ENCODE results near the gene GPD2. TPM values are rescaled to one million over a fixed set of nuclear protein-coding genes. Genes with fewer than 3 reads are reported as not detected.

The GPD2 gene
- total RNA-seq, 4 donors from 2014 or later: 72.4 to 89.2 (median 79.6) TPM

DNA sequence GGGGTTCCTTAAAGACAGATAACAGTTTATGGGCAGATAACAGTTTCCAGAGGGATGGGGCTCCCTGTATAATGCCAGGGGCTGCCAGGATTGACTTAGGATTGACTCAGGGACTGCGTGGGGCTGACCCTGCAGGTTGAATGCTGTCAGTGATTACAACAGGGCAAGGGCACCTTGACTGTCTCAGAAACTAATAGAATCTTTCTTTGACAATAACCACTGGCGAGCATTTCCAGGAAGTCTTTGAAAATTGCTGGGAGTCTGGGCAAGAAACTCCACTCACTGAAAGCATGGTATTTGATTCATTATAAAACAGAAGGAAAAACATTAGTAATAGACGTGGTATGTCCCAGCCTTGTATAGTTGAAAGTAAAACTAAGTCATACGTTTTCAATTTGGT is 101.0 kb downstream of the GPD2 start:
- TF ChIP-seq, protein P1, sequence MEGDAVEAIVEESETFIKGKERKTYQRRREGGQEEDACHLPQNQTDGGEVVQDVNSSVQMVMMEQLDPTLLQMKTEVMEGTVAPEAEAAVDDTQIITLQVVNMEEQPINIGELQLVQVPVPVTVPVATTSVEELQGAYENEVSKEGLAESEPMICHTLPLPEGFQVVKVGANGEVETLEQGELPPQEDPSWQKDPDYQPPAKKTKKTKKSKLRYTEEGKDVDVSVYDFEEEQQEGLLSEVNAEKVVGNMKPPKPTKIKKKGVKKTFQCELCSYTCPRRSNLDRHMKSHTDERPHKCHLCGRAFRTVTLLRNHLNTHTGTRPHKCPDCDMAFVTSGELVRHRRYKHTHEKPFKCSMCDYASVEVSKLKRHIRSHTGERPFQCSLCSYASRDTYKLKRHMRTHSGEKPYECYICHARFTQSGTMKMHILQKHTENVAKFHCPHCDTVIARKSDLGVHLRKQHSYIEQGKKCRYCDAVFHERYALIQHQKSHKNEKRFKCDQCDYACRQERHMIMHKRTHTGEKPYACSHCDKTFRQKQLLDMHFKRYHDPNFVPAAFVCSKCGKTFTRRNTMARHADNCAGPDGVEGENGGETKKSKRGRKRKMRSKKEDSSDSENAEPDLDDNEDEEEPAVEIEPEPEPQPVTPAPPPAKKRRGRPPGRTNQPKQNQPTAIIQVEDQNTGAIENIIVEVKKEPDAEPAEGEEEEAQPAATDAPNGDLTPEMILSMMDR (IDR thresholded peaks at IDR 0.05): no peak
- no peak for TF ChIP-seq POLR2A (IDR thresholded peaks at IDR 0.05)
- TF ChIP-seq EP300 (IDR thresholded peaks at IDR 0.05): no peak
- WGBS, 2 donors: 32 to 39% methylated on average over 4 of the region's 4 CpGs
- Histone ChIP-seq H3K27me3 (no peaks in the 10 kb centered on the region), H3K36me3 (peaks cover 0 to 9% (median 0%) of the 10 kb centered on the region in 3 donors), H3K9me3 (peaks cover 0 to 5% (median 0%) of the 10 kb centered on the region in 4 donors), H3K27ac (peak overlapping the region in 2 of 4 donors; percentile 30 to 49), H3K4me3 (no peak overlapping the region), H3K4me1 (peaks cover 0 to 33% (median 10%) of the 10 kb centered on the region in 4 donors)
- DNase-seq (ENCODE audit: low spot score in 2 of 2): no peak

DNA sequence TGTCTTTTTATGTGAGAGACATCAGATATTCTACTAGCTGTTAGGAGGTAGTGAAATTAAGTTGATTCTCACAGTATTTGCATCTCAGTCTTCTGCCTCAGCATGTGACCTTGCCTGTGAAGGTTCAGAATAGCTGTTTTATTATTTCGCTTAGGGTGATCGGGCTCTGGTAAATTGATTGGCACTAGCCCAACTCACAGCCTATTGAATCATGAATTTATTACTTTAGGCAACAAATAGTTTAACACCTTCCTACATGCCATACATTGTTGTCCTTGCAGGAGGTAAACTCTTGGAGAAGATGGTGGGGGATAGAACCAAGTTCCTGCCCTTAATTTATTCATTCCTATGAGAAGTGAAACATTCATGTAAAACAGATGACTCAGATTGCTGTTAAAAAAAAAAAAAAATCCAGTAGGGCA is 101.9 kb downstream of the GPD2 start:
- DNase-seq (ENCODE audit: low spot score in 2 of 2): no peak
- Histone ChIP-seq H3K36me3 (peaks cover 0 to 9% (median 0%) of the 10 kb centered on the region in 3 donors), H3K27me3 (no peaks in the 10 kb centered on the region), H3K9me3 (peaks cover 0 to 5% (median 0%) of the 10 kb centered on the region in 4 donors), H3K4me3 (no peak overlapping the region), H3K27ac (peak overlapping the region in 1 of 4 donors; percentile 45), H3K4me1 (peaks cover 0 to 35% (median 10%) of the 10 kb centered on the region in 4 donors)
- WGBS, 2 donors: 83 to 88% methylated on average over 2 of the region's 2 CpGs
- TF ChIP-seq, protein P1 (IDR thresholded peaks at IDR 0.05): no peak
- TF ChIP-seq EP300 (IDR thresholded peaks at IDR 0.05): no peak
- no peak for TF ChIP-seq POLR2A (IDR thresholded peaks at IDR 0.05)

DNA sequence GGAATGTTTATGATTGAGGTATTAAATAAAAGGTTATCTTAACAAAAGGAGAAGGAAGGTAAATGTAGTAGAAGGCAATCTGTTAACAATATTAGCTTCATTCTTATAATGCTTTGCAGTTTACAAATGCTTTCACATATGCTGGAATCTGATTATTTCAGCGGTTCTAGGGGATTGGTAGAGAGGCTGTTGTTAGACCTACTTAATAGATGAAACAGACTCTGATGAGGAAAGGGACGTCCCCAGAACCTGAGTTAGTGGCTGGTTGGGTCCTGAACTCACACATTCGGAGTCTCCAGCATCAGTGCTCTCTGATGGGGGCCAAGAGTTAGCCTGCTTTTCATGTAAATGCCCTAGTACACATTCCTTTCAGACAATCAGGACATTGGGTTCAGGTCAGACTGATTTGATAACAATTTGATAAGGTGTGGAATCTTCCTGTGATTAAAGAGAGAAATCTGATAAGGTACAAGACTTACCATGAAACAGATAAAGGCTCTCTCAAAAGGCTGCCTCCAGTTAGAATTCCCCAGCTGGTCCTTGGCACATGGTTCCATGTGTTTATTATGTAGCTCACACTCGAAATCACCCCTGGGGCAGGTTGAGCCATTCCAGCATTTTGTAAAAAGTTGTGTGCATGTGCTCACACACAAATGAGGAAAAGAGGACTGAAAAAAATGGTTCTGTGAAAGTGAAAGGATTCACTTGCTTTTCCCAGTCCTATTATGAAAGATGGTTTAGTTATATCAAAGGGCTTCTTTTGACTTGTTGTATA is 103.1 kb downstream of the GPD2 start:
- 71 to 73% methylated on average over 4 of the region's 4 CpGs for WGBS, 2 donors
- H3K36me3 ChIP-seq: peaks cover 0 to under 1% (median 0%) of the 10 kb centered on the region in 3 donors
- H3K4me3 ChIP-seq: no peak overlapping the region
- H3K27ac ChIP-seq: peak overlapping the region in 2 of 4 donors; percentile 3 to 25
- peaks cover 0 to under 1% (median 0%) of the 10 kb centered on the region in 4 donors for H3K9me3 ChIP-seq
- H3K27me3 ChIP-seq: no peaks in the 10 kb centered on the region
- H3K4me1 ChIP-seq: peaks cover 0 to 35% (median 10%) of the 10 kb centered on the region in 4 donors
- TF ChIP-seq POLR2A (IDR thresholded peaks at IDR 0.05) (no peak), EP300 (IDR thresholded peaks at IDR 0.05) (no peak)
- TF ChIP-seq, protein P1 (IDR thresholded peaks at IDR 0.05): no peak
- DNase-seq (ENCODE audit: low spot score in 2 of 2): no peak

DNA sequence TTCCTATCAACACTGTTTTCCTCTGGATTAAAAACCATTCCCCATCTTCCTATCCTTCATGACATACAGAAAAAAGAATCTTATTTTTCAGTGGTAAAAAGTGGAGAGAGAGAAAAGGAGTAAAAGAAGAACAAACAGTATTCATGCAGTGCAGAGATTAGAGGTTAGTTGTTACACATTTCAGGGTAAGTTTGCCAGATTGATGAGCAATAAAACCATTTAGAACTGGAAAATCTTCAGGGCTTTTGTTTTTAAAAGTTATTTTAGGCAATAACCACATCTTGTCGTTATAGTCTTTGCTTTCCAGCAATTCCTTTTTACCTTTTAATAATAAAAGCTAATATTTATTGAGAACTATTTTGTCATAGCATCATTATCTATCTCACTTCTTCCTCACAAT is 104.5 kb downstream of the GPD2 start:
- 12 to 20% methylated on average over 1 of the region's 1 CpG for WGBS, 2 donors
- TF ChIP-seq, protein P1 (IDR thresholded peaks at IDR 0.05): no peak
- TF ChIP-seq POLR2A (IDR thresholded peaks at IDR 0.05) (no peak), EP300 (IDR thresholded peaks at IDR 0.05) (no peak)

DNA sequence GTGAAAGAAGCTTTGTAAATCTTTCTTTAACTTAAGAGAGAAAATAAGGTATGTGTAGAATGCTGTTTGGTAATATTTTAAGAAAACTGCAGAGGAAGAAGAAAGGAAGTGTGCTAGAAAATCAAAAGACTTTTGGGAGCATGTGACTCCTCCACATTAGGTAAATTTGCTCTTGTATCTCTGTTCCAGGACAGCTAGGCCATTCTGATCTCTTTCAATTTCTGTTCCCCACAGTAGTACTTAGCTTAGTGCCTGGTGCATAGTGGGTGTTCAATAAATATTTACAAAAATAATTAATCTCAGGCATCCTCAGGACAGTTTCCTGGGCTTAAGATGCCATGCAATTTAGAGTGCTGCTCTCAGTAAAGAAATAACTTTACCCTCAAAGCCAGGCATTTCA is 105.0 kb downstream of the GPD2 start:
- H3K27me3 ChIP-seq: no peaks in the 10 kb centered on the region
- H3K9me3 ChIP-seq: no peaks in the 10 kb centered on the region
- H3K4me3 ChIP-seq: no peak overlapping the region
- no peak for DNase-seq (ENCODE audit: low spot score in 2 of 2)
- TF ChIP-seq, protein P1 (IDR thresholded peaks at IDR 0.05): no peak
- TF ChIP-seq POLR2A (IDR thresholded peaks at IDR 0.05) (no peak), EP300 (IDR thresholded peaks at IDR 0.05) (no peak)
- H3K4me1 ChIP-seq: peaks cover 0 to 35% (median 10%) of the 10 kb centered on the region in 4 donors
- H3K27ac ChIP-seq: peak overlapping the region in 2 of 4 donors; percentile 45 to 51
- no peaks in the 10 kb centered on the region for H3K36me3 ChIP-seq

More for the DNA sequence above, 104.5 kb downstream of the GPD2 start:
- Histone ChIP-seq H3K36me3 (no peaks in the 10 kb centered on the region), H3K4me3 (no peak overlapping the region), H3K9me3 (no peaks in the 10 kb centered on the region), H3K27me3 (no peaks in the 10 kb centered on the region), H3K4me1 (peaks cover 0 to 35% (median 10%) of the 10 kb centered on the region in 4 donors), H3K27ac (peak overlapping the region in 2 of 4 donors; percentile 11 to 51)
- DNase-seq (ENCODE audit: low spot score in 2 of 2): no peak
